Osteoblast (primary cell): Measurements from ENCODE around the gene TRABD. TPM values are rescaled to one million over a fixed set of nuclear protein-coding genes. Genes with fewer than 3 reads are reported as not detected.

Source experiments
- DNase-seq: peaks from one replicate; pipeline ENCODE4 v3.0.0; 2011; ENCODE audit warnings: low spot score, mixed read lengths; ENCODE audit not compliant: insufficient read length; ENCODE audit errors: missing footprints
- H2AFZ ChIP-seq: 2 replicates; pipeline ENCODE4 v1.6.0; 2011; ENCODE audit warnings: mild to moderate bottlenecking, low read length
- H3K27ac ChIP-seq: 2 replicates; pipeline ENCODE4 v1.5.1; 2011; ENCODE audit warnings: mild to moderate bottlenecking, low read depth, low read length, moderate library complexity
- H3K27me3 ChIP-seq: 2 replicates; pipeline ENCODE4 v1.6.0; 2012; ENCODE audit warnings: mild to moderate bottlenecking, control low read depth, inconsistent platforms, low read length, moderate library complexity; ENCODE audit not compliant: insufficient read depth
- H3K36me3 ChIP-seq: 2 replicates; pipeline ENCODE4 v1.5.1; 2011; ENCODE audit warnings: mild to moderate bottlenecking, low read length, control low read depth, moderate library complexity; ENCODE audit not compliant: insufficient read depth
- H3K4me1 ChIP-seq: 2 replicates; pipeline ENCODE4 v1.5.1; 2011; ENCODE audit warnings: mild to moderate bottlenecking, low read length, control low read depth, moderate library complexity; ENCODE audit not compliant: insufficient read depth
- H3K4me2 ChIP-seq: 2 replicates; pipeline ENCODE4 v1.6.0; 2011; ENCODE audit warnings: mild to moderate bottlenecking, low read length; ENCODE audit not compliant: insufficient read depth
- H3K4me3 ChIP-seq: fragments of 200-600 bp; sonication (generic); 3 replicates; pipeline ENCODE4 v1.5.1; 2012; ENCODE audit warnings: mild to moderate bottlenecking, low read length, inconsistent platforms; ENCODE audit not compliant: insufficient read depth
- H3K79me2 ChIP-seq: 2 replicates; pipeline ENCODE4 v1.6.0; 2012; ENCODE audit warnings: mild to moderate bottlenecking, low read length, control low read depth, inconsistent platforms; ENCODE audit not compliant: insufficient read depth
- H3K9me3 ChIP-seq: 2 replicates; pipeline ENCODE4 v1.5.1; 2011; ENCODE audit warnings: low read depth, low read length, control low read depth
- H4K20me1 ChIP-seq: 2 replicates; pipeline ENCODE4 v1.6.0; 2012; ENCODE audit warnings: mild to moderate bottlenecking, low read length, control low read depth; ENCODE audit not compliant: insufficient read depth
- total RNA-seq: library from RNA; depleted of rRNA; stranded (reverse); fragments of >200 nt; gene quantifications from 2 replicates; pipeline ENCODE4 v1.2.3, GENCODE V29; 2012
- TF ChIP-seq, protein P1 (sequence below): IDR thresholded peaks from 2 replicates; pipeline ENCODE4 v1.5.1; 2011; ENCODE audit warnings: mild to moderate bottlenecking, low read depth, low read length, moderate library complexity; ENCODE audit errors: extremely low read depth

Gene TRABD
- total RNA-seq, 1 donor = 13.8 TPM

DNA sequence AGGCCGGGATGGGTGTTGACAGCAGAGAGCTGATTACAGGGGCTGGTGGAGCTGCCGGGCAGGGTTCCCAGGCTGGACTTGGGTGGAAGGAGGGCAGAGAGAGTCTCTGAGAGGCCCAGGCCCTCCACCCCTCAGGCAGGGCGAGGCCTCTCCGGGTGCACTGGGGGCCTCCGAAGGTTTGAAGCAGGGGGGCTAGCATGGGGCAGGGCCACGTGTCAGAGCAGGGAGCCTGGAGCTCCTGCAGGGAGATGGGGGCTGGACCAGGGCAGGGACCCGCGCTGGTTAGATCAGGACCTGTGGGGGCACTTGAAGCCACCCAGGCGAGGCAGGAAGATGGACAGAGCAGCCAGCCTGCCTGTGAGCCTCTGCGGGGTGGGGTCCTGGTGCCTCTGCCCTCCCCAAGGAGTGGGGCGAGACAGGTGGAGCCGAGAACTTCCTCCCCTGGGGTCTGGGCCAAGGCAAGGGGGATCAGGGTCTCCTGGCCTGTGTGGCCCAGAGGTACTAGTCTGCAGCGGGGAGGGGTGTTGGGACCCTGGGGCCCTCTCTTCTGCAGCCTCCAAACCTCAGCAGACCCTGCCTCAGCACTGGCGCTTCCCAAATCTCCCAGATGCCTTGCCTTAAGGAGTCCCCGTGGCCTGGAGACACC, 14.3 kb upstream of the TRABD start:
- H3K4me3 ChIP-seq = no peak overlapping the region
- TF ChIP-seq, protein P1, sequence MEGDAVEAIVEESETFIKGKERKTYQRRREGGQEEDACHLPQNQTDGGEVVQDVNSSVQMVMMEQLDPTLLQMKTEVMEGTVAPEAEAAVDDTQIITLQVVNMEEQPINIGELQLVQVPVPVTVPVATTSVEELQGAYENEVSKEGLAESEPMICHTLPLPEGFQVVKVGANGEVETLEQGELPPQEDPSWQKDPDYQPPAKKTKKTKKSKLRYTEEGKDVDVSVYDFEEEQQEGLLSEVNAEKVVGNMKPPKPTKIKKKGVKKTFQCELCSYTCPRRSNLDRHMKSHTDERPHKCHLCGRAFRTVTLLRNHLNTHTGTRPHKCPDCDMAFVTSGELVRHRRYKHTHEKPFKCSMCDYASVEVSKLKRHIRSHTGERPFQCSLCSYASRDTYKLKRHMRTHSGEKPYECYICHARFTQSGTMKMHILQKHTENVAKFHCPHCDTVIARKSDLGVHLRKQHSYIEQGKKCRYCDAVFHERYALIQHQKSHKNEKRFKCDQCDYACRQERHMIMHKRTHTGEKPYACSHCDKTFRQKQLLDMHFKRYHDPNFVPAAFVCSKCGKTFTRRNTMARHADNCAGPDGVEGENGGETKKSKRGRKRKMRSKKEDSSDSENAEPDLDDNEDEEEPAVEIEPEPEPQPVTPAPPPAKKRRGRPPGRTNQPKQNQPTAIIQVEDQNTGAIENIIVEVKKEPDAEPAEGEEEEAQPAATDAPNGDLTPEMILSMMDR = no peak
- peaks cover 14% of the 10 kb centered on the region for H3K27me3 ChIP-seq
- no peaks in the 10 kb centered on the region for H3K9me3 ChIP-seq
- H4K20me1 ChIP-seq = no peaks in the 10 kb centered on the region
- H3K27ac ChIP-seq = no peak overlapping the region
- DNase-seq = peak; percentile 82
- no peaks in the 10 kb centered on the region for H3K79me2 ChIP-seq
- no peaks in the 10 kb centered on the region for H3K36me3 ChIP-seq
- H3K4me1 ChIP-seq = no peaks in the 10 kb centered on the region
- peak overlapping the region; percentile 53 for H3K4me2 ChIP-seq
- H2AFZ ChIP-seq = no peak overlapping the region

DNA sequence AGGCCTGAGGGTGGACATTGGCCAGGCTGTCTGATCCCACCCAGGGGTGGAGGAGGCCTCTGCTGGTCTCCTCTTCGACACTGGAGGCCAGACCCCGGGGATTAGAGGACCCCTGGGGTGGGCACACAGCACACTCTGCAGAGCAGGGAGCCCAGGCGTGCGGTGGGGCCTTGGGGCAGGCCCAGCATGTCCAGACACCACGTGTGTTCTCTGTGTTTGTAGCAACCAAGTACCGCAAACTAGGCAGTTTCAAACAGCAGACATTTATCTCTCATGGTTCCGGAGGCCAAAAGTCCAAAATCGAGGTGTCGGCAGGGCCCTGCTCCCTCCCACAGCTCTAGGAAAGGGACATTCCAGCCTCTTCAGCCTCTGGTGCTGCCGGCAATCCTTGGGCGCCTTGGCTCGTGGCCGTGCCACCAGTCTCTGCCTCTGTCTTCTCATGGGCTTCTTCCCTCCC, 13.7 kb upstream of the TRABD start:
- H4K20me1 ChIP-seq = no peaks in the 10 kb centered on the region
- H3K27me3 ChIP-seq = peaks cover 14% of the 10 kb centered on the region
- no peak overlapping the region for H3K4me3 ChIP-seq
- TF ChIP-seq, protein P1 = no peak
- H3K79me2 ChIP-seq = no peaks in the 10 kb centered on the region
- peak; percentile 88 for DNase-seq
- no peak overlapping the region for H3K27ac ChIP-seq
- H3K36me3 ChIP-seq = no peaks in the 10 kb centered on the region
- H2AFZ ChIP-seq = no peak overlapping the region
- H3K4me2 ChIP-seq = no peak overlapping the region
- H3K4me1 ChIP-seq = no peaks in the 10 kb centered on the region
- no peaks in the 10 kb centered on the region for H3K9me3 ChIP-seq

DNA sequence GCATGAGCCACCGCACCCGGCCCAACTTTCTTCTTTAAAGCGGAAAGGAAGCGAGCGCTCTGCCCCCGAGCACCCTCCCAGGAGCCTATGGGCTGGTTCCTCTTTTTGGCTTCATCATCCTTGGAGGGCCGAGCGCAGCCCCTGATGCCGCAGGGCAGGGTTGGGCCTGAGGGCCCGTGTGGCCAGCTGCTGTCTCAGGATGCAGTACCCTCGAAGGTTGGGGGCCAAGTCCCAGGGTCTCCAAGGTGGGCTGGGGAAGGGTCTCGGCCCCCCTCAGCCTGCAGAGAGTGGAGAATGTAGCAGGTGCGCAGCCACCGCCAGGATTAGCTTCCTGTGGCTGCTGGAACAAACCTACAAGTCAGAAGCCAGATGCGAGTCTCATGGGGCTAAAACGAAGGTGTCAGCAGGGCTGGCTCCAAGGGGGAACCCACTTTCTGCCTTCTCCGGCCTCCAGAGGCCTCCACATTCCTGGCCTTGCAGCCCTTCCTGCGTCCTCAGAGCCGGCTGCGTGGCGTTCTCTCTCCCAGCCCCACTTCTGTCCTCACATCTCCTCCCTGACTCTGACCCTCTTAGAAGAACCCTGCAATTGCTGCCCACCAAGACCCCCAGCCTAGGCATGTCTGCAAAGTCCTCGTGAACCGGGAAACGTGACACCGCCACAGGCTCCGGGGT, 12.3 kb upstream of the TRABD start:
- Histone ChIP-seq H3K4me2 (no peak overlapping the region), H3K36me3 (no peaks in the 10 kb centered on the region), H3K27me3 (peaks cover 14% of the 10 kb centered on the region), H3K27ac (no peak overlapping the region), H4K20me1 (no peaks in the 10 kb centered on the region), H3K9me3 (no peaks in the 10 kb centered on the region), H2AFZ (no peak overlapping the region), H3K4me1 (no peaks in the 10 kb centered on the region), H3K4me3 (no peak overlapping the region), H3K79me2 (no peaks in the 10 kb centered on the region)
- TF ChIP-seq, protein P1 = no peak
- peak; percentile 90 for DNase-seq

DNA sequence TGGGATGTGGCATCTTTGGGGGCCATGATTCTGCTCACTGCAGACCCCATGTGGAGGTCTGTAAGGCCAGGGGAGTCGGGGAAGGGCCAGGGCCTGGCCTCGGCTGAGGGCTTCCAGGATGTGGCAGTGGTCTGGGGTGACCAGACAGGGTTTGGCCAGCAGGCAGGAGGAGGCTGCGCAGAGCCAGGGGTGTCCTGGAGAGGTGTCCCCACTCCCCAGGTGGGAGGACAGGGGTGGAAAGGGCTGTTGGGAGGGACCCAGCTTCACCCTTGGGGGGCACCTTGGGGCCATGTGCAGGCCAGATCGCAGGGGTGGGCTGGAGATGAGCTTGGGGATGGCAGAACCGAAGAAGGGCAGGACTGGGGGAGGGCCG, 11.7 kb upstream of the TRABD start:
- Histone ChIP-seq H3K27me3 (peaks cover 10% of the 10 kb centered on the region), H3K4me3 (no peak overlapping the region), H3K9me3 (no peaks in the 10 kb centered on the region), H3K4me2 (no peak overlapping the region), H3K27ac (no peak overlapping the region), H4K20me1 (no peaks in the 10 kb centered on the region), H3K4me1 (no peaks in the 10 kb centered on the region), H2AFZ (no peak overlapping the region), H3K79me2 (no peaks in the 10 kb centered on the region), H3K36me3 (no peaks in the 10 kb centered on the region)
- no peak for DNase-seq
- TF ChIP-seq, protein P1 = no peak
